Astrocyte (in vitro differentiated cells and primary cell): ENCODE data around the gene TOP2A. TPM values are rescaled to one million over a fixed set of nuclear protein-coding genes. Genes with fewer than 3 reads are reported as not detected.

Source experiments
- DNase-seq: peaks from one replicate; pipeline ENCODE4 v3.0.0-alpha.2; 2010; ENCODE audit warnings: low read depth
- FAIRE-seq: peaks from 2 replicates; lab custom pipeline; 2011; peaks lifted over from hg19 to GRCh38; lab: Jason Lieb, UNC
- H2AFZ ChIP-seq: 2 replicates; pipeline ENCODE4 v1.6.0; 2012; ENCODE audit warnings: low read depth, low read length, inconsistent platforms
- H3K27ac ChIP-seq: 2 replicates; pipeline ENCODE4 v1.5.1; 2011; ENCODE audit warnings: low read depth, low read length, inconsistent platforms
- H3K27me3 ChIP-seq: 2 replicates; pipeline ENCODE4 v1.6.0; 2011; ENCODE audit warnings: low read length, inconsistent platforms; ENCODE audit not compliant: insufficient read depth
- H3K36me3 ChIP-seq: 2 replicates; pipeline ENCODE4 v1.5.1; 2011; ENCODE audit warnings: low read length, inconsistent platforms; ENCODE audit not compliant: insufficient read depth
- H3K4me1 ChIP-seq: 2 replicates; pipeline ENCODE4 v1.5.1; 2011; ENCODE audit warnings: low read length, inconsistent platforms; ENCODE audit not compliant: insufficient read depth
- H3K4me2 ChIP-seq: 2 replicates; pipeline ENCODE4 v1.6.0; 2012; ENCODE audit warnings: low read length, inconsistent platforms
- H3K4me3 ChIP-seq: 2 replicates; pipeline ENCODE4 v1.5.1; 2011; ENCODE audit warnings: low read depth, mild to moderate bottlenecking, low read length, inconsistent platforms; ENCODE audit not compliant: insufficient read depth
- H3K79me2 ChIP-seq: 2 replicates; pipeline ENCODE4 v1.6.0; 2012; ENCODE audit warnings: mild to moderate bottlenecking, low read length, inconsistent platforms; ENCODE audit not compliant: insufficient read depth
- H3K9ac ChIP-seq: 2 replicates; pipeline ENCODE4 v1.6.0; 2012; ENCODE audit warnings: mild to moderate bottlenecking, low read length, inconsistent platforms
- H3K9me3 ChIP-seq: 2 replicates; pipeline ENCODE4 v1.5.1; 2012; ENCODE audit warnings: low read depth, mild to moderate bottlenecking, low read length, inconsistent platforms; ENCODE audit not compliant: insufficient read depth
- H4K20me1 ChIP-seq: 2 replicates; pipeline ENCODE4 v1.6.0; 2012; ENCODE audit warnings: low read length, inconsistent platforms; ENCODE audit not compliant: insufficient read depth
- H3K27ac Mint-ChIP-seq: one replicate; pipeline ENCODE4 v1.8.0; 2021; ENCODE audit warnings: mild to moderate bottlenecking, mixed read lengths; ENCODE audit not compliant: unreplicated experiment
- H3K27me3 Mint-ChIP-seq: one replicate; pipeline ENCODE4 v1.8.0; 2021; ENCODE audit warnings: low read depth, mixed read lengths; ENCODE audit not compliant: unreplicated experiment
- H3K36me3 Mint-ChIP-seq: one replicate; pipeline ENCODE4 v1.8.0; 2021; ENCODE audit warnings: low read depth, mixed read lengths; ENCODE audit not compliant: unreplicated experiment
- H3K4me1 Mint-ChIP-seq: one replicate; pipeline ENCODE4 v1.8.0; 2021; ENCODE audit warnings: low read depth, mixed read lengths; ENCODE audit not compliant: unreplicated experiment
- H3K4me3 Mint-ChIP-seq: one replicate; pipeline ENCODE4 v1.8.0; 2021; ENCODE audit warnings: mild to moderate bottlenecking, moderate library complexity, mixed read lengths; ENCODE audit not compliant: unreplicated experiment
- H3K9me3 Mint-ChIP-seq: one replicate; pipeline ENCODE4 v1.8.0; 2021; ENCODE audit warnings: mild to moderate bottlenecking, mixed read lengths; ENCODE audit not compliant: unreplicated experiment
- CTCF ChIP-seq: IDR thresholded peaks from 2 replicates; pipeline ENCODE4 v1.5.1; 2011; ENCODE audit warnings: low read depth, mild to moderate bottlenecking, inconsistent platforms, low read length, moderate library complexity; ENCODE audit not compliant: insufficient read depth
- EZH2 ChIP-seq: IDR thresholded peaks from 2 replicates; pipeline ENCODE4 v1.6.1; 2012; ENCODE audit warnings: mild to moderate bottlenecking, low read length, inconsistent platforms; ENCODE audit not compliant: insufficient read depth
- total RNA-seq: library from RNA; stranded (reverse); gene quantifications from 2 replicates; pipeline ENCODE4 v1.2.1, GENCODE V29; 2021

The TOP2A gene
- total RNA-seq, 1 donor from 2014 or later: 12.6 TPM

GRCh38 chr17:40366861-40367518 is 50.7 kb downstream of the TOP2A start:
- Histone ChIP-seq H3K27me3 (peaks cover 4% of the 10 kb centered on the region), H3K27ac (no peak overlapping the region), H3K9me3 (no peaks in the 10 kb centered on the region), H3K79me2 (no peaks in the 10 kb centered on the region), H4K20me1 (no peaks in the 10 kb centered on the region), H3K4me1 (peaks cover 6% of the 10 kb centered on the region), H3K9ac (no peak overlapping the region), H3K4me2 (no peak overlapping the region), H3K4me3 (no peak overlapping the region), H2AFZ (no peak overlapping the region), H3K36me3 (no peaks in the 10 kb centered on the region)
- no peak for DNase-seq
- no peaks in the 10 kb centered on the region for H3K27me3 Mint-ChIP-seq
- H3K36me3 Mint-ChIP-seq: no peaks in the 10 kb centered on the region
- no peak overlapping the region for H3K4me3 Mint-ChIP-seq
- H3K4me1 Mint-ChIP-seq: peaks cover 3% of the 10 kb centered on the region
- no peak for FAIRE-seq
- TF ChIP-seq CTCF (no peak), EZH2 (no peak)
- no peak overlapping the region for H3K27ac Mint-ChIP-seq
- H3K9me3 Mint-ChIP-seq: no peaks in the 10 kb centered on the region

- FAIRE-seq (no peak), DNase-seq (no peak)
- Histone ChIP-seq H2AFZ (no peak overlapping the region), H3K79me2 (no peaks in the 10 kb centered on the region), H3K9me3 (no peaks in the 10 kb centered on the region), H3K9ac (no peak overlapping the region), H3K36me3 (no peaks in the 10 kb centered on the region), H3K4me2 (no peak overlapping the region), H3K4me3 (no peak overlapping the region), H3K4me1 (peaks cover 6% of the 10 kb centered on the region), H3K27ac (no peak overlapping the region), H4K20me1 (no peaks in the 10 kb centered on the region), H3K27me3 (peaks cover 4% of the 10 kb centered on the region)
- no peaks in the 10 kb centered on the region for H3K36me3 Mint-ChIP-seq
- H3K27ac Mint-ChIP-seq: no peak overlapping the region
- no peak overlapping the region for H3K4me3 Mint-ChIP-seq
- peaks cover 3% of the 10 kb centered on the region for H3K27me3 Mint-ChIP-seq
- H3K4me1 Mint-ChIP-seq: peaks cover 2% of the 10 kb centered on the region
- no peak for TF ChIP-seq EZH2
- TF ChIP-seq CTCF: no peak
- H3K9me3 Mint-ChIP-seq: no peaks in the 10 kb centered on the region
Observed at GRCh38 chr17:40366076-40366860, 51.4 kb downstream of the TOP2A start.
